PC-3 (cell line): ENCODE measurements around the gene TMEM178A. TPM values are rescaled to one million over a fixed set of nuclear protein-coding genes. Genes with fewer than 3 reads are reported as not detected.

ENCODE experiments used
- ATAC-seq: fragments of 200-7000 bp; cut with Tn5 transposase; 2 replicates; pipeline ENCODE4 v1.9.1; 2020; ENCODE audit warnings: mild to moderate bottlenecking, moderate library complexity
- BruUV-seq: library from RNA; stranded (reverse); fragments of 400-500 nt; replicated peaks from 2 replicates; lab custom pipeline; 2021; lab: Mats Ljungman, UMichigan
- CTCF ChIA-PET: fragments of 300-600 bp; sonication (Branson Sonifier 250); formaldehyde crosslinking; loops from one replicate; lab custom pipeline; 2022; ENCODE audit warnings: antibody characterized with exemption; lab: Charles Lee
- POLR2A ChIA-PET: fragments of 300-600 bp; sonication (Branson Sonifier 250); formaldehyde crosslinking; loops from one replicate; lab custom pipeline; 2022; ENCODE audit warnings: antibody characterized with exemption; ENCODE audit not compliant: unreplicated experiment; lab: Charles Lee
- DNase-seq: peaks from one replicate; pipeline ENCODE4 v3.0.0-alpha.2; 2015
- H2AFZ ChIP-seq: fragments of 300-600 bp; sonication (generic); 2 replicates; pipeline ENCODE4 v1.6.0; 2016; ENCODE audit warnings: antibody characterized with exemption, low read length
- H3F3A ChIP-seq: fragments of 300-600 bp; sonication (generic); one replicate; pipeline ENCODE4 v1.6.0; 2017; ENCODE audit warnings: antibody characterized with exemption, low read length, control low read depth, mild to moderate bottlenecking; ENCODE audit not compliant: unreplicated experiment
- H3K27ac ChIP-seq: fragments of 300-600 bp; sonication (generic); 2 replicates; pipeline ENCODE4 v1.5.1; 2016; ENCODE audit warnings: mild to moderate bottlenecking, low read length
- H3K27me3 ChIP-seq: fragments of 300-600 bp; sonication (generic); 2 replicates; pipeline ENCODE4 v1.6.1; 2016; ENCODE audit warnings: low read length, mixed read lengths
- H3K36me3 ChIP-seq: fragments of 300-600 bp; sonication (generic); 2 replicates; pipeline ENCODE4 v1.6.1; 2016; ENCODE audit warnings: low read depth, mixed run types, low read length, mixed read lengths
- H3K4me1 ChIP-seq: fragments of 300-600 bp; sonication (generic); 2 replicates; pipeline ENCODE4 v1.5.1; 2016; ENCODE audit warnings: low read length; ENCODE audit not compliant: insufficient read depth
- H3K4me2 ChIP-seq: fragments of 300-600 bp; sonication (generic); 2 replicates; pipeline ENCODE4 v1.6.0; 2016; ENCODE audit warnings: low read length
- H3K4me3 ChIP-seq: fragments of 300-600 bp; sonication (generic); 2 replicates; pipeline ENCODE4 v1.5.1; 2016; ENCODE audit warnings: mild to moderate bottlenecking, low read length, mixed read lengths
- H3K79me2 ChIP-seq: fragments of 300-600 bp; sonication (generic); 2 replicates; pipeline ENCODE4 v1.6.1; 2017; ENCODE audit warnings: low read length, mixed read lengths
- H3K9ac ChIP-seq: fragments of 300-600 bp; sonication (generic); 2 replicates; pipeline ENCODE4 v1.6.0; 2016; ENCODE audit warnings: mild to moderate bottlenecking, low read length
- H3K9me2 ChIP-seq: fragments of 300-600 bp; sonication (generic); replicated peaks from 2 replicates; pipeline ENCODE4 v1.6.1; 2016; ENCODE audit warnings: mixed run types, low read length, mixed read lengths
- H3K9me3 ChIP-seq: fragments of 300-600 bp; sonication (generic); 2 replicates; pipeline ENCODE4 v1.6.1; 2016; ENCODE audit warnings: low read length, mixed read lengths
- H4K20me1 ChIP-seq: fragments of 300-600 bp; sonication (generic); 2 replicates; pipeline ENCODE4 v1.6.1; 2016; ENCODE audit warnings: low read length, mixed read lengths
- CTCF ChIP-seq: fragments of 300-600 bp; sonication (generic); conservative IDR thresholded peaks from 2 replicates; pipeline ENCODE4 v1.5.1; 2017; ENCODE audit warnings: antibody characterized with exemption, low read depth, mild to moderate bottlenecking, low read length
- EZH2 ChIP-seq: fragments of 300-600 bp; sonication (generic); IDR thresholded peaks from one replicate; pipeline ENCODE4 v1.6.1; 2017; ENCODE audit warnings: antibody characterized with exemption, mild to moderate bottlenecking, low read length; ENCODE audit not compliant: unreplicated experiment
- EZH2phosphoT487 ChIP-seq: fragments of 300-600 bp; sonication (generic); IDR thresholded peaks from 2 replicates; pipeline ENCODE4 v1.6.1; 2018; ENCODE audit warnings: mild to moderate bottlenecking, antibody characterized with exemption, low read length, borderline replicate concordance
- intact Hi-C: fragments of 100-400 bp; cut with micrococcal nuclease; formaldehyde crosslinking; loops from 2 replicates; pipeline ENCODE4 v1.9.0; 2023
- total RNA-seq: library from RNA; depleted of rRNA; stranded (reverse); fragments of >200 nt; gene quantifications from 2 replicates; pipeline ENCODE4 v1.2.3, GENCODE V29; 2014

The TMEM178A gene
- total RNA-seq, 1 experiment from 2014 or later: 0.33 TPM

DNA sequence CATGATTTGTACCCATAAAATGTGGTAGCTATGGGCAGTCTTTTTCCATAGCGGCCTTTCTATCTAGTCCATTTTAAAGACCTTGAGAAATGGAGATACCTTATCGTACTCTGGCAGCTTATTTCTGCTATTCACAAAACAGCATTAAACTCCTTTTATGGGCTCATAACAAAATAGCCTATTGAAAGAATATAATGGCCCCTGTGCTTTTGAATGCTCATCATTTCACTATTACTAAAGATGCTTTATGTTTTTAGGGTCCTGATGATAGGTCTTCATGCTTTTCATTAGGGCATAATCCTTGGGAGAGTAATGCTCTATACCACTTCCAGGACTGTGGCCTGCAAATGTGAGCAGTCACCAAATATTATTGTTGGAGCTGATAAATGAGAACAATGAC, 7.3 kb upstream of the TMEM178A start:
- no peak for DNase-seq
- no peaks in the 10 kb centered on the region for H3K36me3 ChIP-seq
- no peak overlapping the region for H3K4me3 ChIP-seq
- BruUV-seq: no TSS peak
- H3K27ac ChIP-seq: no peak overlapping the region
- no peak overlapping the region for H3K9ac ChIP-seq
- no peak for TF ChIP-seq EZH2
- TF ChIP-seq CTCF: no peak
- TF ChIP-seq EZH2phosphoT487: no peak
- ATAC-seq: no peak
- H3K79me2 ChIP-seq: no peaks in the 10 kb centered on the region
- no peaks in the 10 kb centered on the region for H4K20me1 ChIP-seq
- no peak overlapping the region for H2AFZ ChIP-seq
- H3F3A ChIP-seq: no peaks in the 10 kb centered on the region
- no peaks in the 10 kb centered on the region for H3K9me2 ChIP-seq
- POLR2A ChIA-PET: interaction anchor here (0.7 kb wide), 1 partner anchor 790 kb away, joined by 3 read pairs; no protein-coding TSS in a partner anchor
- no peak overlapping the region for H3K4me2 ChIP-seq
- no peaks in the 10 kb centered on the region for H3K9me3 ChIP-seq
- CTCF ChIA-PET: no interaction called here
- intact Hi-C loops: no loop called here
- peaks cover 9% of the 10 kb centered on the region for H3K4me1 ChIP-seq
- H3K27me3 ChIP-seq: no peaks in the 10 kb centered on the region

GRCh38 chr2:39659765-39660611, 5.7 kb upstream of the TMEM178A start:
- TF ChIP-seq EZH2 (no peak), CTCF (no peak), EZH2phosphoT487 (no peak)
- no peak overlapping the region for H3K9ac ChIP-seq
- H3K27me3 ChIP-seq: no peaks in the 10 kb centered on the region
- H4K20me1 ChIP-seq: no peaks in the 10 kb centered on the region
- DNase-seq (peak; percentile 49), ATAC-seq (no peak)
- ChIA-PET POLR2A (no interaction called here), CTCF (no interaction called here)
- no TSS peak for BruUV-seq
- no peaks in the 10 kb centered on the region for H3F3A ChIP-seq
- H3K4me2 ChIP-seq: no peak overlapping the region
- H3K9me3 ChIP-seq: no peaks in the 10 kb centered on the region
- no peak overlapping the region for H3K4me3 ChIP-seq
- no peak overlapping the region for H3K27ac ChIP-seq
- no peaks in the 10 kb centered on the region for H3K36me3 ChIP-seq
- peaks cover 9% of the 10 kb centered on the region for H3K4me1 ChIP-seq
- intact Hi-C loops: no loop called here
- no peaks in the 10 kb centered on the region for H3K9me2 ChIP-seq
- no peak overlapping the region for H2AFZ ChIP-seq
- no peaks in the 10 kb centered on the region for H3K79me2 ChIP-seq
